Astrocyte (in vitro differentiated cells and primary cell): ENCODE data around the gene LDLRAD4. TPM values are rescaled to one million over a fixed set of nuclear protein-coding genes. Genes with fewer than 3 reads are reported as not detected.

ENCODE experiments used
- DNase-seq: peaks from one replicate; pipeline ENCODE4 v3.0.0-alpha.2; 2010; ENCODE audit warnings: low read depth
- FAIRE-seq: peaks from 2 replicates; lab custom pipeline; 2011; peaks lifted over from hg19 to GRCh38; lab: Jason Lieb, UNC
- H2AFZ ChIP-seq: 2 replicates; pipeline ENCODE4 v1.6.0; 2012; ENCODE audit warnings: low read depth, low read length, inconsistent platforms
- H3K27ac ChIP-seq: 2 replicates; pipeline ENCODE4 v1.5.1; 2011; ENCODE audit warnings: low read depth, low read length, inconsistent platforms
- H3K27me3 ChIP-seq: 2 replicates; pipeline ENCODE4 v1.6.0; 2011; ENCODE audit warnings: low read length, inconsistent platforms; ENCODE audit not compliant: insufficient read depth
- H3K36me3 ChIP-seq: 2 replicates; pipeline ENCODE4 v1.5.1; 2011; ENCODE audit warnings: low read length, inconsistent platforms; ENCODE audit not compliant: insufficient read depth
- H3K4me1 ChIP-seq: 2 replicates; pipeline ENCODE4 v1.5.1; 2011; ENCODE audit warnings: low read length, inconsistent platforms; ENCODE audit not compliant: insufficient read depth
- H3K4me2 ChIP-seq: 2 replicates; pipeline ENCODE4 v1.6.0; 2012; ENCODE audit warnings: low read length, inconsistent platforms
- H3K4me3 ChIP-seq: 2 replicates; pipeline ENCODE4 v1.5.1; 2011; ENCODE audit warnings: low read depth, mild to moderate bottlenecking, low read length, inconsistent platforms; ENCODE audit not compliant: insufficient read depth
- H3K79me2 ChIP-seq: 2 replicates; pipeline ENCODE4 v1.6.0; 2012; ENCODE audit warnings: mild to moderate bottlenecking, low read length, inconsistent platforms; ENCODE audit not compliant: insufficient read depth
- H3K9ac ChIP-seq: 2 replicates; pipeline ENCODE4 v1.6.0; 2012; ENCODE audit warnings: mild to moderate bottlenecking, low read length, inconsistent platforms
- H3K9me3 ChIP-seq: 2 replicates; pipeline ENCODE4 v1.5.1; 2012; ENCODE audit warnings: low read depth, mild to moderate bottlenecking, low read length, inconsistent platforms; ENCODE audit not compliant: insufficient read depth
- H4K20me1 ChIP-seq: 2 replicates; pipeline ENCODE4 v1.6.0; 2012; ENCODE audit warnings: low read length, inconsistent platforms; ENCODE audit not compliant: insufficient read depth
- H3K27ac Mint-ChIP-seq: one replicate; pipeline ENCODE4 v1.8.0; 2021; ENCODE audit warnings: mild to moderate bottlenecking, mixed read lengths; ENCODE audit not compliant: unreplicated experiment
- H3K27me3 Mint-ChIP-seq: one replicate; pipeline ENCODE4 v1.8.0; 2021; ENCODE audit warnings: low read depth, mixed read lengths; ENCODE audit not compliant: unreplicated experiment
- H3K36me3 Mint-ChIP-seq: one replicate; pipeline ENCODE4 v1.8.0; 2021; ENCODE audit warnings: low read depth, mixed read lengths; ENCODE audit not compliant: unreplicated experiment
- H3K4me1 Mint-ChIP-seq: one replicate; pipeline ENCODE4 v1.8.0; 2021; ENCODE audit warnings: low read depth, mixed read lengths; ENCODE audit not compliant: unreplicated experiment
- H3K4me3 Mint-ChIP-seq: one replicate; pipeline ENCODE4 v1.8.0; 2021; ENCODE audit warnings: mild to moderate bottlenecking, moderate library complexity, mixed read lengths; ENCODE audit not compliant: unreplicated experiment
- H3K9me3 Mint-ChIP-seq: one replicate; pipeline ENCODE4 v1.8.0; 2021; ENCODE audit warnings: mild to moderate bottlenecking, mixed read lengths; ENCODE audit not compliant: unreplicated experiment
- EZH2 ChIP-seq: IDR thresholded peaks from 2 replicates; pipeline ENCODE4 v1.6.1; 2012; ENCODE audit warnings: mild to moderate bottlenecking, low read length, inconsistent platforms; ENCODE audit not compliant: insufficient read depth
- total RNA-seq: library from RNA; stranded (reverse); gene quantifications from 2 replicates; pipeline ENCODE4 v1.2.1, GENCODE V29; 2021
- TF ChIP-seq, protein P1 (sequence below): IDR thresholded peaks from 2 replicates; pipeline ENCODE4 v1.5.1; 2011; ENCODE audit warnings: low read depth, mild to moderate bottlenecking, inconsistent platforms, low read length, moderate library complexity; ENCODE audit not compliant: insufficient read depth

The LDLRAD4 gene
- total RNA-seq, 1 donor from 2014 or later = 26.0 TPM

DNA sequence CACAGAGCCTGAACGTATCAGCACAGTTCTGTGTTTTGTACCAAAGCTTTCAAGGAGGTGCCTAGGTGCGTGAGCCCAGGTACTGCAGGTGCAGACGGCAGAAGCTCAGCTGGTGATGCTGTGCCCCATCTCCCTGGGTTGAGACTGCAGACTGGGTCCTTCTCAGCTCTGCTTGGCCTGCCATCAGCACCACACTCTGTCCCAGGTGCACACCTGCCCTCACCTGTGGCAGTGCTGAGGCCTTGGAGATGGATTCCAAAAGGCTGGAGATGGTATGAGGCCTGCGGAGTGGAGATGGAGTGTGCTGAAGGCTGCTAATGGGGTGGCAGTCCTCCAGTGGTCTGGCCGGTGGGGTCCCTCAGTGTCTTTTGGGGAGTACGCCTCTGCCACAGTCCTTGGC, 9.3 kb downstream of the LDLRAD4 start:
- TF ChIP-seq EZH2 = no peak
- TF ChIP-seq, protein P1, sequence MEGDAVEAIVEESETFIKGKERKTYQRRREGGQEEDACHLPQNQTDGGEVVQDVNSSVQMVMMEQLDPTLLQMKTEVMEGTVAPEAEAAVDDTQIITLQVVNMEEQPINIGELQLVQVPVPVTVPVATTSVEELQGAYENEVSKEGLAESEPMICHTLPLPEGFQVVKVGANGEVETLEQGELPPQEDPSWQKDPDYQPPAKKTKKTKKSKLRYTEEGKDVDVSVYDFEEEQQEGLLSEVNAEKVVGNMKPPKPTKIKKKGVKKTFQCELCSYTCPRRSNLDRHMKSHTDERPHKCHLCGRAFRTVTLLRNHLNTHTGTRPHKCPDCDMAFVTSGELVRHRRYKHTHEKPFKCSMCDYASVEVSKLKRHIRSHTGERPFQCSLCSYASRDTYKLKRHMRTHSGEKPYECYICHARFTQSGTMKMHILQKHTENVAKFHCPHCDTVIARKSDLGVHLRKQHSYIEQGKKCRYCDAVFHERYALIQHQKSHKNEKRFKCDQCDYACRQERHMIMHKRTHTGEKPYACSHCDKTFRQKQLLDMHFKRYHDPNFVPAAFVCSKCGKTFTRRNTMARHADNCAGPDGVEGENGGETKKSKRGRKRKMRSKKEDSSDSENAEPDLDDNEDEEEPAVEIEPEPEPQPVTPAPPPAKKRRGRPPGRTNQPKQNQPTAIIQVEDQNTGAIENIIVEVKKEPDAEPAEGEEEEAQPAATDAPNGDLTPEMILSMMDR = no peak
- Histone ChIP-seq H3K9me3 (no peaks in the 10 kb centered on the region), H3K4me1 (no peaks in the 10 kb centered on the region), H3K4me3 (no peak overlapping the region), H3K4me2 (no peak overlapping the region), H4K20me1 (peaks cover 16% of the 10 kb centered on the region), H3K79me2 (peaks cover 2% of the 10 kb centered on the region), H3K27me3 (no peaks in the 10 kb centered on the region), H3K9ac (no peak overlapping the region), H3K27ac (no peak overlapping the region), H2AFZ (no peak overlapping the region), H3K36me3 (no peaks in the 10 kb centered on the region)
- H3K36me3 Mint-ChIP-seq = peaks cover 18% of the 10 kb centered on the region
- H3K4me3 Mint-ChIP-seq = no peak overlapping the region
- H3K9me3 Mint-ChIP-seq = peaks cover 2% of the 10 kb centered on the region
- no peak overlapping the region for H3K27ac Mint-ChIP-seq
- peaks cover 2% of the 10 kb centered on the region for H3K4me1 Mint-ChIP-seq
- DNase-seq (no peak), FAIRE-seq (no peak)
- H3K27me3 Mint-ChIP-seq = peaks cover 5% of the 10 kb centered on the region

DNA sequence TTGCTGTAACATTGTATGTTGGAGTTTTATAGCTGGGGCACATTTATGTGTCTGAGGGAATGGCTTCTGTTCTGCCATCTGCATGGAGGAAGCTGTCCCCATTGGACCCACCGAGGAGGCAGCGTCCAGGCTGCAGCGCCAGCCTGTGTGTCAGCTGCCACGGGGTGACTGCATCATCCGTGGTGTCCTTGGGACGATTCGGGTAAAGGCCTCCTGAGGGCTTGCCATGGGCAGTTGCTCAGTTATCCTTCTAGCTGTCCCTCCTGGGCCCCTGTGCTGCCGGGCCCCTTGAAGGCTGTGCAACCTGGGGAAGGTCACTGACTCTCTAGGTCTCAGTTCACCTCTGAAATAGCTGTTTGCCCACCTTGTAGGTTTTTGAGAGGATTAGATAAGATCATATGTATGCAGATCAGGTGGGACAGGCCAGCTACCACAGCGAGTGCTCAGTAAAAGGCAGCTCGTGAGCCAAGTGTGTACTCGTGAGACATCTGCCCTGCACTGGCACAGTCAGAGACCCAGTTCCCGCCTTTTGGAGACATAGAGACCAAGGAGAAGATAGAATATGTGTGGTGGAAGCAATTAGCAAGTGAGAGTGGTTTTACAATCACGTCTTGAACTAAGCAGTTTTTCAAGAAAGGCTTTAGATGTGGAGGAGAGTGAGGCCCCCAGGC, 10.6 kb downstream of the LDLRAD4 start:
- H3K36me3 Mint-ChIP-seq = peaks cover 22% of the 10 kb centered on the region
- no peak overlapping the region for H3K4me2 ChIP-seq
- H3K4me1 Mint-ChIP-seq = no peaks in the 10 kb centered on the region
- H3K9me3 ChIP-seq = no peaks in the 10 kb centered on the region
- peaks cover under 1% of the 10 kb centered on the region for H3K9me3 Mint-ChIP-seq
- TF ChIP-seq EZH2 = no peak
- TF ChIP-seq, protein P1 = no peak
- H3K27ac ChIP-seq = no peak overlapping the region
- H3K4me3 Mint-ChIP-seq = no peak overlapping the region
- H3K4me3 ChIP-seq = no peak overlapping the region
- H3K36me3 ChIP-seq = no peaks in the 10 kb centered on the region
- peaks cover 16% of the 10 kb centered on the region for H4K20me1 ChIP-seq
- H3K4me1 ChIP-seq = no peaks in the 10 kb centered on the region
- FAIRE-seq (no peak), DNase-seq (no peak)
- no peaks in the 10 kb centered on the region for H3K27me3 ChIP-seq
- H3K79me2 ChIP-seq = peaks cover 2% of the 10 kb centered on the region
- no peak overlapping the region for H3K27ac Mint-ChIP-seq
- no peak overlapping the region for H2AFZ ChIP-seq
- peaks cover 5% of the 10 kb centered on the region for H3K27me3 Mint-ChIP-seq
- H3K9ac ChIP-seq = no peak overlapping the region

DNA sequence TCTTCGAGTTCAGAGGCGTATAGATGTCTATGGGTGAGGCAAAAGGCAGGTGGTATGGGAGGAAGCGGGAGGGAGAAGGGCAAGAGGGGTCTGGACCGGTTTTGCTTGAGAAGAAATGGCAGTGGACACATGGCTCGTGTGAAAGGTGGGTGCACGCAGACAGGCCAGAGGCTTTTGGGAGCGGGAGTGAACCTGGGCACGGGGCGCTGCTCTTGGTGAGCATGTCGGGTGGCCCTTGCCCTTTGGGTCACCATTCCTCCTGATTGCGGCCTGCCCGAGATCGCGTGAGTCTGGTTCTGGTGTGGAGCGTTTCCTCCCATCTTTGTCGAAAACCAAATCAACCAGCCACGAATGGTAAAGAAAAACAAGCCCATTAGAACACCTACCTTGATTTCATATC, 12.6 kb downstream of the LDLRAD4 start:
- Mint-ChIP-seq H3K4me3 (no peak overlapping the region), H3K27ac (no peak overlapping the region), H3K36me3 (peaks cover 21% of the 10 kb centered on the region), H3K4me1 (peaks cover 9% of the 10 kb centered on the region), H3K27me3 (peaks cover 5% of the 10 kb centered on the region), H3K9me3 (no peaks in the 10 kb centered on the region)
- Histone ChIP-seq H2AFZ (no peak overlapping the region), H3K4me2 (no peak overlapping the region), H3K9me3 (no peaks in the 10 kb centered on the region), H3K27me3 (no peaks in the 10 kb centered on the region), H3K4me3 (no peak overlapping the region), H3K9ac (no peak overlapping the region), H4K20me1 (peaks cover 13% of the 10 kb centered on the region), H3K4me1 (no peaks in the 10 kb centered on the region), H3K79me2 (no peaks in the 10 kb centered on the region), H3K27ac (no peak overlapping the region), H3K36me3 (no peaks in the 10 kb centered on the region)
- FAIRE-seq (no peak), DNase-seq (no peak)
- TF ChIP-seq EZH2 = no peak
- TF ChIP-seq, protein P1 = no peak
